GM23338 (cell line): ENCODE data around the gene CAPS. TPM values are rescaled to one million over a fixed set of nuclear protein-coding genes. Genes with fewer than 3 reads are reported as not detected.

Experiments
- ATAC-seq: fragments of 200-7000 bp; cut with Tn5 transposase; 3 replicates; pipeline ENCODE4 v1.9.1; 2020
- DNase-seq: peaks from one replicate; pipeline ENCODE4 v3.0.0-alpha.2; 2015; ENCODE audit warnings: low spot score
- H2AFZ ChIP-seq: fragments of 200-600 bp; sonication (generic); 2 replicates; pipeline ENCODE4 v1.8.0; 2016; ENCODE audit warnings: antibody characterized with exemption, mild to moderate bottlenecking, moderate library complexity
- H3F3A ChIP-seq: fragments of 200-600 bp; sonication (generic); replicated peaks from 2 replicates; pipeline ENCODE4 v1.8.0; 2017; ENCODE audit warnings: antibody characterized with exemption, mixed run types, low read depth
- H3K27ac ChIP-seq: fragments of 200-600 bp; sonication (generic); 2 replicates; pipeline ENCODE4 v1.6.1; 2016; ENCODE audit warnings: low read depth
- H3K27me3 ChIP-seq: fragments of 200-600 bp; sonication (generic); 2 replicates; pipeline ENCODE4 v1.8.0; 2016; ENCODE audit warnings: mild to moderate bottlenecking, mixed run types, moderate library complexity; ENCODE audit not compliant: insufficient read depth
- H3K36me3 ChIP-seq: fragments of 200-600 bp; sonication (generic); 2 replicates; pipeline ENCODE4 v1.8.0; 2016; ENCODE audit warnings: mild to moderate bottlenecking; ENCODE audit not compliant: insufficient read depth
- H3K4me1 ChIP-seq: fragments of 200-600 bp; sonication (generic); 2 replicates; pipeline ENCODE4 v1.8.0; 2016; ENCODE audit warnings: mild to moderate bottlenecking, moderate library complexity; ENCODE audit not compliant: insufficient read depth
- H3K4me2 ChIP-seq: fragments of 200-600 bp; sonication (generic); 2 replicates; pipeline ENCODE4 v1.7.1; 2017; ENCODE audit warnings: mixed run types
- H3K4me3 ChIP-seq: fragments of 200-600 bp; sonication (generic); 2 replicates; pipeline ENCODE4 v1.6.1; 2016; ENCODE audit warnings: mixed run types
- H3K79me2 ChIP-seq: fragments of 200-600 bp; sonication (generic); replicated peaks from 2 replicates; pipeline ENCODE4 v1.8.0; 2017; ENCODE audit warnings: mild to moderate bottlenecking; ENCODE audit not compliant: insufficient read depth
- H3K9me2 ChIP-seq: fragments of 200-600 bp; sonication (generic); 2 replicates; pipeline ENCODE4 v1.8.0; 2017; ENCODE audit not compliant: insufficient read depth
- H4K20me1 ChIP-seq: fragments of 200-600 bp; sonication (generic); replicated peaks from 2 replicates; pipeline ENCODE4 v1.8.0; 2017; ENCODE audit warnings: mild to moderate bottlenecking; ENCODE audit not compliant: insufficient read depth
- H3K27ac Mint-ChIP-seq: 2 replicates; pipeline ENCODE4 v1.8.0; 2020; ENCODE audit warnings: inconsistent platforms, mild to moderate bottlenecking, moderate library complexity, mixed read lengths
- H3K27me3 Mint-ChIP-seq: 3 replicates; pipeline ENCODE4 v1.8.0; 2022; ENCODE audit warnings: low read depth, mild to moderate bottlenecking, moderate library complexity, mixed read lengths, inconsistent platforms; ENCODE audit not compliant: insufficient read depth, poor library complexity
- H3K36me3 Mint-ChIP-seq: 3 replicates; pipeline ENCODE4 v1.8.0; 2021; ENCODE audit warnings: low read depth, mild to moderate bottlenecking, inconsistent platforms, moderate library complexity, mixed read lengths
- H3K4me1 Mint-ChIP-seq: 3 replicates; pipeline ENCODE4 v1.8.0; 2020; ENCODE audit warnings: mild to moderate bottlenecking, inconsistent platforms, mixed read lengths
- H3K4me3 Mint-ChIP-seq: 3 replicates; pipeline ENCODE4 v1.8.0; 2021; ENCODE audit warnings: moderate library complexity, mild to moderate bottlenecking, inconsistent platforms, mixed read lengths
- H3K9me3 Mint-ChIP-seq: 3 replicates; pipeline ENCODE4 v1.8.0; 2020; ENCODE audit warnings: moderate library complexity, mild to moderate bottlenecking, inconsistent platforms, mixed read lengths
- ETS1 ChIP-seq: IDR thresholded peaks from 2 replicates; pipeline ENCODE4 v1.6.1; 2016; ENCODE audit warnings: antibody characterized with exemption
- EZH2phosphoT487 ChIP-seq: fragments of 200-600 bp; sonication (generic); IDR thresholded peaks from one replicate; pipeline ENCODE4 v1.8.1; 2018; ENCODE audit warnings: antibody characterized with exemption; ENCODE audit not compliant: unreplicated experiment
- JUNB ChIP-seq: IDR thresholded peaks from one replicate; pipeline ENCODE4 v1.6.1; 2016; ENCODE audit warnings: antibody characterized with exemption; ENCODE audit not compliant: unreplicated experiment
- NANOG ChIP-seq: IDR thresholded peaks from 2 replicates; pipeline ENCODE4 v1.6.1; 2016; ENCODE audit warnings: antibody characterized with exemption, borderline replicate concordance
- POLR2AphosphoS5 ChIP-seq: IDR thresholded peaks from 2 replicates; pipeline ENCODE4 v1.6.1; 2016; ENCODE audit warnings: antibody characterized with exemption, low read depth
- STAT1 ChIP-seq: IDR thresholded peaks from one replicate; pipeline ENCODE4 v1.6.1; 2016; ENCODE audit warnings: antibody characterized with exemption; ENCODE audit not compliant: unreplicated experiment
- ZNF331 ChIP-seq: fragments of 250-450 bp; sonication (Bioruptor Pico); IDR thresholded peaks from 2 replicates; pipeline ENCODE4 v1.5.0; 2020; ENCODE audit warnings: low read depth, mild to moderate bottlenecking, moderate library complexity
- polyA plus RNA-seq: library from polyadenylated mRNA; unstranded; fragments of >200 nt; fragmentation: Nextera tagmentation; extraction: Ambion mirVana; gene quantifications from 2 replicates; pipeline ENCODE4 v1.2.1, GENCODE V29; 2016
- total RNA-seq: library from RNA; depleted of rRNA; stranded (reverse); fragments of >200 nt; shearing (Covaris generic); gene quantifications from 2 replicates; pipeline ENCODE4 v1.2.3, GENCODE V29; 2014
- TF ChIP-seq, protein P1 (sequence below): IDR thresholded peaks from one replicate; pipeline ENCODE4 v1.6.1; 2018; ENCODE audit warnings: antibody characterized with exemption; ENCODE audit not compliant: unreplicated experiment

CAPS gene
- total and polyA plus RNA-seq, 2 experiments from 2014 or later: 1.5 to 3.2 TPM

GRCh38 chr19:5941673-5942072 is 27.6 kb downstream of the CAPS start:
- no peak for TF ChIP-seq EZH2phosphoT487
- Mint-ChIP-seq H3K27ac (peak overlapping the region; percentile 79), H3K9me3 (no peaks in the 10 kb centered on the region), H3K36me3 (peaks cover 35% of the 10 kb centered on the region), H3K4me1 (peaks cover 30% of the 10 kb centered on the region), H3K4me3 (no peak overlapping the region), H3K27me3 (peaks cover 18% of the 10 kb centered on the region)
- DNase-seq (no peak), ATAC-seq (no peak)
- Histone ChIP-seq H3K4me2 (no peak overlapping the region), H4K20me1 (peaks cover 30% of the 10 kb centered on the region), H3K4me1 (no peaks in the 10 kb centered on the region), H3K9me2 (no peaks in the 10 kb centered on the region), H3K27me3 (no peaks in the 10 kb centered on the region), H3K36me3 (peaks cover 8% of the 10 kb centered on the region; the same call in 1 of the 2 replicates), H2AFZ (no peak overlapping the region), H3K27ac (no peak overlapping the region), H3F3A (no peaks in the 10 kb centered on the region), H3K4me3 (no peak overlapping the region), H3K79me2 (peaks cover 84% of the 10 kb centered on the region)

GRCh38 chr19:5943045-5943444 is 29.0 kb downstream of the CAPS start:
- peaks cover 40% of the 10 kb centered on the region for H3K4me1 Mint-ChIP-seq
- TF ChIP-seq NANOG: no peak
- peaks cover 37% of the 10 kb centered on the region for H3K36me3 Mint-ChIP-seq
- H3K9me3 Mint-ChIP-seq: no peaks in the 10 kb centered on the region
- H3K36me3 ChIP-seq: peaks cover 8% of the 10 kb centered on the region; the same call in 1 of the 2 replicates
- no peak overlapping the region for H3K4me3 ChIP-seq
- H3K27me3 Mint-ChIP-seq: peaks cover 17% of the 10 kb centered on the region
- H3K9me2 ChIP-seq: no peaks in the 10 kb centered on the region
- H3K79me2 ChIP-seq: peaks cover 86% of the 10 kb centered on the region
- DNase-seq: no peak
- H3K4me3 Mint-ChIP-seq: no peak overlapping the region
- H3K27ac Mint-ChIP-seq: peak overlapping the region; percentile 73; the same call in 1 of the 2 replicates
- H4K20me1 ChIP-seq: peaks cover 36% of the 10 kb centered on the region
- no peak for ATAC-seq
- no peak overlapping the region for H3K4me2 ChIP-seq
- no peak overlapping the region for H3K27ac ChIP-seq
- no peaks in the 10 kb centered on the region for H3K27me3 ChIP-seq
- no peaks in the 10 kb centered on the region; the same call in 1 of the 2 replicates for H3K4me1 ChIP-seq
- H3F3A ChIP-seq: no peaks in the 10 kb centered on the region
- H2AFZ ChIP-seq: no peak overlapping the region

DNA sequence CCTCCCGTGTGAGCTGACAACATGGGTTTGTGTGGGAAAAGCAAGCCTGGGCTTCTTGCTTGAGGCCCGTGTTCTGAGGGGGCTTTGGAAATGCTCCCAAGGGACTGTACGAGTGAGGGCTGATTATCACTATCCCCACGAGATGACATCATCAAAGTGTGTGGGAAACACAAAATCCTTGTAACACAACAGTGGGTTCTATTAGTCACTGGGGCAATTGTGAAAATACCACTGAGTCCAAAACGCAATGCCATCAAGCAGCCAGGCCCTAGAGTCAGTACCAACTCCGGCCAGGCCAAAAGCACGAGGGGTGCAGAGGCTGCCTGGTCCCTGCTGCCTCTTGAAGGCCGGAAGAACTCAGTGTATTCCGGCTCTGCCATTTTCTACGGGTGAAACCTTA is 29.6 kb downstream of the CAPS start:
- Histone ChIP-seq H3K4me3 (no peak overlapping the region), H3F3A (no peaks in the 10 kb centered on the region), H3K27me3 (no peaks in the 10 kb centered on the region), H4K20me1 (peaks cover 38% of the 10 kb centered on the region), H3K4me1 (peaks cover 3% of the 10 kb centered on the region), H2AFZ (no peak overlapping the region), H3K79me2 (peaks cover 91% of the 10 kb centered on the region), H3K9me2 (no peaks in the 10 kb centered on the region), H3K4me2 (no peak overlapping the region), H3K27ac (no peak overlapping the region), H3K36me3 (peaks cover 8% of the 10 kb centered on the region; the same call in 1 of the 2 replicates)
- H3K4me3 Mint-ChIP-seq: no peak overlapping the region
- DNase-seq (no peak), ATAC-seq (no peak)
- H3K4me1 Mint-ChIP-seq: peaks cover 44% of the 10 kb centered on the region
- no peaks in the 10 kb centered on the region for H3K9me3 Mint-ChIP-seq
- H3K27ac Mint-ChIP-seq: no peak overlapping the region
- H3K36me3 Mint-ChIP-seq: peaks cover 41% of the 10 kb centered on the region
- H3K27me3 Mint-ChIP-seq: peaks cover 17% of the 10 kb centered on the region
- no peak for TF ChIP-seq POLR2AphosphoS5
- TF ChIP-seq STAT1: no peak
- no peak for TF ChIP-seq ZNF331 (CRISPR knock-in tag)
- TF ChIP-seq ETS1: no peak
- TF ChIP-seq JUNB: no peak
- TF ChIP-seq, protein P1, sequence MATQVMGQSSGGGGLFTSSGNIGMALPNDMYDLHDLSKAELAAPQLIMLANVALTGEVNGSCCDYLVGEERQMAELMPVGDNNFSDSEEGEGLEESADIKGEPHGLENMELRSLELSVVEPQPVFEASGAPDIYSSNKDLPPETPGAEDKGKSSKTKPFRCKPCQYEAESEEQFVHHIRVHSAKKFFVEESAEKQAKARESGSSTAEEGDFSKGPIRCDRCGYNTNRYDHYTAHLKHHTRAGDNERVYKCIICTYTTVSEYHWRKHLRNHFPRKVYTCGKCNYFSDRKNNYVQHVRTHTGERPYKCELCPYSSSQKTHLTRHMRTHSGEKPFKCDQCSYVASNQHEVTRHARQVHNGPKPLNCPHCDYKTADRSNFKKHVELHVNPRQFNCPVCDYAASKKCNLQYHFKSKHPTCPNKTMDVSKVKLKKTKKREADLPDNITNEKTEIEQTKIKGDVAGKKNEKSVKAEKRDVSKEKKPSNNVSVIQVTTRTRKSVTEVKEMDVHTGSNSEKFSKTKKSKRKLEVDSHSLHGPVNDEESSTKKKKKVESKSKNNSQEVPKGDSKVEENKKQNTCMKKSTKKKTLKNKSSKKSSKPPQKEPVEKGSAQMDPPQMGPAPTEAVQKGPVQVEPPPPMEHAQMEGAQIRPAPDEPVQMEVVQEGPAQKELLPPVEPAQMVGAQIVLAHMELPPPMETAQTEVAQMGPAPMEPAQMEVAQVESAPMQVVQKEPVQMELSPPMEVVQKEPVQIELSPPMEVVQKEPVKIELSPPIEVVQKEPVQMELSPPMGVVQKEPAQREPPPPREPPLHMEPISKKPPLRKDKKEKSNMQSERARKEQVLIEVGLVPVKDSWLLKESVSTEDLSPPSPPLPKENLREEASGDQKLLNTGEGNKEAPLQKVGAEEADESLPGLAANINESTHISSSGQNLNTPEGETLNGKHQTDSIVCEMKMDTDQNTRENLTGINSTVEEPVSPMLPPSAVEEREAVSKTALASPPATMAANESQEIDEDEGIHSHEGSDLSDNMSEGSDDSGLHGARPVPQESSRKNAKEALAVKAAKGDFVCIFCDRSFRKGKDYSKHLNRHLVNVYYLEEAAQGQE: no peak
